Nephron progenitor cell (in vitro differentiated cells): ENCODE data around the gene GFAP.
A peak's percentile ranks its signal among the peaks of the same experiment; 100 is the strongest.

ENCODE experiments used
- DNase-seq: peaks from one replicate; pipeline ENCODE4 v3.0.0; 2021
- H3K27ac Mint-ChIP-seq: 2 replicates; pipeline ENCODE4 v1.8.0; 2021; ENCODE audit warnings: mild to moderate bottlenecking, moderate library complexity, mixed read lengths
- H3K27me3 Mint-ChIP-seq: 2 replicates; pipeline ENCODE4 v1.8.0; 2021; ENCODE audit warnings: mild to moderate bottlenecking, low read depth, mixed read lengths; ENCODE audit not compliant: poor library complexity
- H3K36me3 Mint-ChIP-seq: 2 replicates; pipeline ENCODE4 v1.8.0; 2021; ENCODE audit warnings: low read depth, mixed read lengths
- H3K4me1 Mint-ChIP-seq: 2 replicates; pipeline ENCODE4 v1.8.0; 2021; ENCODE audit warnings: mixed read lengths
- H3K4me3 Mint-ChIP-seq: 2 replicates; pipeline ENCODE4 v1.8.0; 2021; ENCODE audit warnings: mild to moderate bottlenecking, moderate library complexity, mixed read lengths
- H3K9me3 Mint-ChIP-seq: 2 replicates; pipeline ENCODE4 v1.8.0; 2021; ENCODE audit warnings: mild to moderate bottlenecking, moderate library complexity, mixed read lengths
- TF ChIP-seq, protein P1 (sequence below): fragments of 200-600 bp; sonication (generic); IDR thresholded peaks from 2 replicates; pipeline ENCODE4 v1.5.0; 2021; ENCODE audit warnings: antibody characterized with exemption

The GFAP gene

DNA sequence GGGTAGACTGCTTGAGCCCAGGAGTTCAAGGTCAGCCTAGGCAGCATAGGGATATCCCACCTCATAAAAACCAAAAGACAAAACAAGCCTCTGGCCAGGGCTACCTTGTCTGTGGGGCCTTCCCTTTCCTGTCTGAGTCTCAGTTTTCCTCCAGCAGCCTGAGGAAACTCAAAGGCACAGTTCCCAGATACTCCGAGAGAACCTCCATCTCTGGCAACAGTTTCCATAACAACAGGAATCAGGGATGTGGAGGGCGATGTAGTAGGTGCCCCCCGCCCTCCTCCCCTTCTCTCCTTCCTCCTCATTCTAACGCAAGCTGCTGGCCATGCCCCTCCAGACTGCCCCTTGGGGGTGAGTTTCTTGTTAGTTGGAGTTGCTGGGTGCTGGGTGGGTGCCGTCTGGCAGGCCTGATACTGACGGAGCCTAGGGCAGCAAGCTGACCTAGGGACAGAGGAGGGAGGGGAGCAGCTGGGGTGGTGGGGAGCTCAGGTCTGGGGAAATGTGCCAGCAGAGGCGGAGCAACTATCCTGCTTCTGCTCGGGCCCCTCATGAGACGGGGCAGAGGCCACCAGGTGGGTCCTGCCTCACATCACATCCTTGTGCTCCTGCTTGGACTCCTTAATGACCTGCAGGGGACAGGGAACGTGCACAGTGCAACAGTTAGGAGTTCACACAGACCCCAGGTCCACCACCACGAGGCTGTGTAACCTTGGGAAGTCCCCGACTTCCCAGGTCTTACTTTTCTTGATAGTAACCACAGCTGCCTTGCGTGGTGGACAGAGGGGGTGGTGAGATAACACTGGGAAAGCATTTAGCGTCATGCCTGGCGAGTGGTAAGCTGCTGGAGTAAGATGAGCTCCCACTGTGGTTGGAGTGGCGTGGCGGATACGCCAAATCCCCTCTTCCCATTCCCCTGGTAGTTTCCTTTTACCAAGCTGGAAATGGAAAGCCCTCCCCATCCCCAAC lies 8.3 kb downstream of the GFAP start:
- H3K9me3 Mint-ChIP-seq, result no peaks in the 10 kb centered on the region
- peaks cover 13% of the 10 kb centered on the region for H3K4me1 Mint-ChIP-seq
- TF ChIP-seq, protein P1, sequence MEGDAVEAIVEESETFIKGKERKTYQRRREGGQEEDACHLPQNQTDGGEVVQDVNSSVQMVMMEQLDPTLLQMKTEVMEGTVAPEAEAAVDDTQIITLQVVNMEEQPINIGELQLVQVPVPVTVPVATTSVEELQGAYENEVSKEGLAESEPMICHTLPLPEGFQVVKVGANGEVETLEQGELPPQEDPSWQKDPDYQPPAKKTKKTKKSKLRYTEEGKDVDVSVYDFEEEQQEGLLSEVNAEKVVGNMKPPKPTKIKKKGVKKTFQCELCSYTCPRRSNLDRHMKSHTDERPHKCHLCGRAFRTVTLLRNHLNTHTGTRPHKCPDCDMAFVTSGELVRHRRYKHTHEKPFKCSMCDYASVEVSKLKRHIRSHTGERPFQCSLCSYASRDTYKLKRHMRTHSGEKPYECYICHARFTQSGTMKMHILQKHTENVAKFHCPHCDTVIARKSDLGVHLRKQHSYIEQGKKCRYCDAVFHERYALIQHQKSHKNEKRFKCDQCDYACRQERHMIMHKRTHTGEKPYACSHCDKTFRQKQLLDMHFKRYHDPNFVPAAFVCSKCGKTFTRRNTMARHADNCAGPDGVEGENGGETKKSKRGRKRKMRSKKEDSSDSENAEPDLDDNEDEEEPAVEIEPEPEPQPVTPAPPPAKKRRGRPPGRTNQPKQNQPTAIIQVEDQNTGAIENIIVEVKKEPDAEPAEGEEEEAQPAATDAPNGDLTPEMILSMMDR, result no peak

DNA sequence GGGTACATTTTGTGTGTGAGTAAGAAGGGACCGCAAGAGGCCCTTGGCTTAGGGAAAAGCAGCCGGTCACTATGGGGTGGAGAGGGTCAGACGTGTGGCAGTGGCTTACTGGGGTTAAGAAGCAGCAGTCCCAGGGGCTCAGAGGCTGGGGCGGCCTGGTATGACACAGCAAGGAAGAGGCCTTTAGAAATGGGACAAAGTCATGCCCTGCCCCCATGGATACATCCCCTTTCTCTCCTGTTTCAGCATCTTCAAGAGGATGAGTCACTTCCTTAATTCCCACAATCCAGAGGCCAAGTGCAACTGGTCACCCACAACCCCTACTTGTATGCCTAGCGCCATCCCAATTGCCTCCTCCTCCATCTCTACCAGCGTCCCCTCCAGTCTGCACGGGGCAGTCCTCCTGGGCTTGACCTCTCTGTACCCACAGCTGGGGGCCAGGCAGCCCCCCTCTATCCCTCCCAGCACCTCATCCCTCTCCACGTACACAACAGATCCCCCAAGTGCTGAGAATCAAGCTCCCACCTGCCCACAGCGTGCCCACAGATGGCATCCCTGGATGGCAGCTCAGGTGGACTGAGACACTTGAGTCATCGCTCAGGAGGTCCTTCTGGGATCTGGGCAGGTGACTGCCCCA lies 9.2 kb downstream of the GFAP start:
- H3K27ac Mint-ChIP-seq, result no peak overlapping the region

More for the DNA sequence above, 8.3 kb downstream of the GFAP start:
- Mint-ChIP-seq H3K36me3 (no peaks in the 10 kb centered on the region), H3K27me3 (peaks cover 21% of the 10 kb centered on the region), H3K27ac (no peak overlapping the region), H3K4me3 (no peak overlapping the region)
- DNase-seq, result no peak

DNA sequence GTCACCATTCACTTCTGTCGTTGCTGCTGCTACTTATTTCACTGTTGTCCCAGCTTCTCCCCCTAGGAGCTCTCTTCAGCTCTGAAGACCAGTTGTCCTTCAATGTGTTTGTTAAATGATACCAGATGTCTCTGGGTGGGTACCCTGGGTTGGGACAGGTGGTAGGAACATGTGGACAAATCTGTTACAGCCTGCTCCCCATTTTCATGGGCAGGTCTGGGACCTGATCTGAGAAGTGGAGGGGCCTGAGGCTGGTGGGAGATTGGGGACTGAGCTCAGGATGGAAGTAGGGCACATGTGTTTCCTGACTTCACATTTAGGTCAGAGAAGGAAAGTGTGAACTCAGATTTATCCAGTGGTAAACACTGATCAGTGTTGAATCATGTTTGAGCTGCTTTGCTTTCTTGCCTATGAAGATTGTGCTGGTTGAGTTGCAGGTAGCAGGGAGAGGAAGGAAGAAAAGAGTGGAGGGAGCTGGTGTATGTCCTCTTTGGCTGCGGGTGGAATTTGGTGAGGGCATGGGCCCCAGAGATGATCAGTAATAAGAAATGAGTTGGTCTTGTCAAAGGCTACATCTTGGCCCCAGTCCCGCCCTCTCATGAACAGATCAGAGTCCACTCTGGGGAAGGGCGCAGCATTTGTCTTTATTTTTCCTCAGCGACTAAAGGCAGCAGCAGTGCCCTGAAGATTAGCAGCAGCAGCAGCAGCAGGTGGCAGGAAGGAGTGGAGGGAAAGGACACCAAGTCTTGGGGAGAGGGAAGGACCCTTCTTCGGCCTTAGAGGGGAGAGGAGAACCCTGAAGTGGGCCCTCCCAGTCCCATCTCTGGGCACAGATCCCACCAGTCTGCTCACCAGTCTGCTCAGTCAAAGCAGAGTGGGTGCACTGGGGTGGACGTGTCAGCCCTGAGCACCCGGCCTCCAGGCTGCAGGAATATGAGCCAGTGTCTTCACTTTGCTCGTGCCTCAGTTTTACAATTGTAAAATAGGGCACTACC lies 10.0 kb downstream of the GFAP start:
- H3K4me1 Mint-ChIP-seq, result peaks cover 19% of the 10 kb centered on the region
- no peak overlapping the region for H3K4me3 Mint-ChIP-seq
- H3K36me3 Mint-ChIP-seq, result no peaks in the 10 kb centered on the region
- TF ChIP-seq, protein P1, result no peak
- no peak overlapping the region for H3K27ac Mint-ChIP-seq
- no peaks in the 10 kb centered on the region for H3K9me3 Mint-ChIP-seq
- DNase-seq, result no peak
- H3K27me3 Mint-ChIP-seq, result peaks cover 11% of the 10 kb centered on the region

More for the DNA sequence above, 9.2 kb downstream of the GFAP start:
- peaks cover 19% of the 10 kb centered on the region for H3K4me1 Mint-ChIP-seq
- no peaks in the 10 kb centered on the region for H3K9me3 Mint-ChIP-seq
- H3K27me3 Mint-ChIP-seq, result peaks cover 16% of the 10 kb centered on the region
- TF ChIP-seq, protein P1, result no peak
- H3K36me3 Mint-ChIP-seq, result no peaks in the 10 kb centered on the region
- DNase-seq, result no peak
- H3K4me3 Mint-ChIP-seq, result peak overlapping the region; percentile 18

DNA sequence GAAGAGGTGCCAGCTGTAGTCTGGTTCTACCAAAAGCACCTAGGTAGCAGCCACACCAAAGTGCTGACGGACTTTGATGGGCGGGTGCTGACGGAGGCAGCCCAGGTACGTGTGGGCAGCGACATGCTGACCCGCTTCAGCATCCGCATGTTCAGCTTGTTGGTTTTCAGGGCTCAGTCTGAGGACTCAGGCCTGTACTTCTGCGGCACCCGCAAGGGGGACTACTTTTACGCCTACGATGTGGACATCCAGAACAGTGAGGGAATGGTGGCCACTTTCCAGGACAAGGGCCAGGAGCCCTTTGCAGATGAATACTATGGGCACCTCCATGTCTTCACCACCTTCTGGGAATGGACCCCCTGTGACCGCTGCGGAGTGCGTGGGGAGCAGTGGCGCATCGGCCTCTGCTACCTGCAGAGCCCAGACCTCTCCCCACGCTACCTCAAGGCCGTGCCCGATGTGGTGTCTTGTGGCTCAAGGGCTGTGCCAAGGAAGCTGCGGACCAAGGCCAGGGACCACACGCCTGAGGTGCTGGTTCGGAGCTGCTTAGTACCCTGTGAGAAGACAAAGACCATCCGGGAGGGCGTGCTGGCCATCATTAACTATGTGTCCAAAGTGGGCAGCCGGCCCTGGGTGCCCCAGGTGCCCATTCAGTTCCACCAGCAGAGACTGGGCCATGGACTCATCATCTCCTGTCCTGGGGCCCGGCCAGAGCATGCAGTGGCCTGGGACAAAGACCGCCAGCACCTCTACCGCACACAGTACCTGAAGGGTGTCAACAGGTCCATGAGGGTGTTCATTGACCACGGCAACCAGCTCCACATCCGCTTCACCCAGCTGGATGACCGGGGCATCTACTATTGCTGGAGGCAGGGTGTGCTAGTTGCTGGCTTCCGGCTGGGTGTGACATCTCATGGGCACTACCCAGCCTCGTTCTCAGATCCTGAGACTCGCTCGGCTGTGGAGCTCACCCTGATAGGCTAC lies 11.0 kb downstream of the GFAP start:
- peaks cover 7% of the 10 kb centered on the region for H3K27me3 Mint-ChIP-seq
- H3K4me1 Mint-ChIP-seq, result peaks cover 29% of the 10 kb centered on the region
- H3K27ac Mint-ChIP-seq, result no peak overlapping the region
- no peak for DNase-seq
- TF ChIP-seq, protein P1, result no peak
- H3K4me3 Mint-ChIP-seq, result no peak overlapping the region
- no peaks in the 10 kb centered on the region for H3K9me3 Mint-ChIP-seq
- H3K36me3 Mint-ChIP-seq, result no peaks in the 10 kb centered on the region
